Suprapubic skin (tissue), 4 donors: ENCODE results near the gene ADRB1.

Experiments used
- EP300 ChIP-seq: sonication (generic); formaldehyde crosslinking; IDR thresholded peaks from one replicate; pipeline ENCODE4 v1.6.1; 2017; ENCODE audit warnings: antibody characterized with exemption
- POLR2A ChIP-seq, 2 donors: fragments of 450-650 bp; IDR thresholded peaks; one replicate each; pipeline ENCODE4 v1.6.1; 2017; ENCODE audit warnings: antibody characterized with exemption in 2 of 2, mild to moderate bottlenecking in 2 of 2, moderate library complexity in 2 of 2
- POLR2AphosphoS5 ChIP-seq, 3 donors: sonication (generic); formaldehyde crosslinking; IDR thresholded peaks; one replicate each; pipeline ENCODE4 v1.6.1; 2017; ENCODE audit warnings: antibody characterized with exemption in 3 of 3
- TF ChIP-seq, protein P1 (sequence below), 2 donors: fragments of 200-600 bp in 1 of 2; fragments of 450-650 bp in 1 of 2; sonication (generic) in 1 of 2; IDR thresholded peaks; one replicate each; pipeline ENCODE4 v1.5.1; 2016 to 2019; ENCODE audit warnings: antibody characterized with exemption in 2 of 2, mild to moderate bottlenecking in 1 of 2, moderate library complexity in 1 of 2

DNA sequence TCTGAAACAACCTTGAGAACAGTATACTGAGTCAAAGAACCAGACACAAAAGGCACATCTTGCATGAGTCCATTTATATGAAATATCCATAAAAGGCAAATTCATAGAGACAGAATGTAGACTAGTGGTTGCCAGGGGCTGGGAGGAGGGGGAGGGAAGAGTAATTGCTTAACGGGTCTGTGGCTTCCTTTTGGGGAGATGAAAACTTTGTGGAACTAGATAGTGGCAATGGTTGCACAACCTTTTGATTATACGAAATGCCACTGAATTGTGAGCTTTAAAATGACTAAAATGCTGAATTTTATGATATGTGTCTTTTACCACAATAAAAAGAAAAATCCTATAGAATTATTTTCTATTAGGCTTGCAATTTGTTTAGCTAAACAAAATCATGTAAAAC lies 16.8 kb downstream of the ADRB1 start:
- TF ChIP-seq POLR2A (IDR thresholded peaks at IDR 0.05) (no peak), EP300 (no peak), POLR2AphosphoS5 (IDR thresholded peaks at IDR 0.05) (no peak)
- TF ChIP-seq, protein P1, sequence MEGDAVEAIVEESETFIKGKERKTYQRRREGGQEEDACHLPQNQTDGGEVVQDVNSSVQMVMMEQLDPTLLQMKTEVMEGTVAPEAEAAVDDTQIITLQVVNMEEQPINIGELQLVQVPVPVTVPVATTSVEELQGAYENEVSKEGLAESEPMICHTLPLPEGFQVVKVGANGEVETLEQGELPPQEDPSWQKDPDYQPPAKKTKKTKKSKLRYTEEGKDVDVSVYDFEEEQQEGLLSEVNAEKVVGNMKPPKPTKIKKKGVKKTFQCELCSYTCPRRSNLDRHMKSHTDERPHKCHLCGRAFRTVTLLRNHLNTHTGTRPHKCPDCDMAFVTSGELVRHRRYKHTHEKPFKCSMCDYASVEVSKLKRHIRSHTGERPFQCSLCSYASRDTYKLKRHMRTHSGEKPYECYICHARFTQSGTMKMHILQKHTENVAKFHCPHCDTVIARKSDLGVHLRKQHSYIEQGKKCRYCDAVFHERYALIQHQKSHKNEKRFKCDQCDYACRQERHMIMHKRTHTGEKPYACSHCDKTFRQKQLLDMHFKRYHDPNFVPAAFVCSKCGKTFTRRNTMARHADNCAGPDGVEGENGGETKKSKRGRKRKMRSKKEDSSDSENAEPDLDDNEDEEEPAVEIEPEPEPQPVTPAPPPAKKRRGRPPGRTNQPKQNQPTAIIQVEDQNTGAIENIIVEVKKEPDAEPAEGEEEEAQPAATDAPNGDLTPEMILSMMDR (IDR thresholded peaks at IDR 0.05), result no peak
